Thyroid gland (tissue), 4 donors: ENCODE results near the gene ASB15.

ENCODE experiments used
- CTCF ChIP-seq, 6 experiments: fragments of 200-600 bp in 3 of 6; fragments of 450-650 bp in 3 of 6; sonication (generic) in 3 of 6; IDR thresholded peaks; one replicate each; pipeline ENCODE4 v1.5.1; 2016 to 2019; ENCODE audit warnings: antibody characterized with exemption in 6 of 6, mild to moderate bottlenecking in 2 of 6, inconsistent platforms in 1 of 6, moderate library complexity in 1 of 6
- POLR2A ChIP-seq, 2 donors: fragments of 450-650 bp; IDR thresholded peaks; one replicate each; pipeline ENCODE4 v1.6.1; 2017; ENCODE audit warnings: antibody characterized with exemption in 2 of 2, mild to moderate bottlenecking in 2 of 2, moderate library complexity in 1 of 2

DNA sequence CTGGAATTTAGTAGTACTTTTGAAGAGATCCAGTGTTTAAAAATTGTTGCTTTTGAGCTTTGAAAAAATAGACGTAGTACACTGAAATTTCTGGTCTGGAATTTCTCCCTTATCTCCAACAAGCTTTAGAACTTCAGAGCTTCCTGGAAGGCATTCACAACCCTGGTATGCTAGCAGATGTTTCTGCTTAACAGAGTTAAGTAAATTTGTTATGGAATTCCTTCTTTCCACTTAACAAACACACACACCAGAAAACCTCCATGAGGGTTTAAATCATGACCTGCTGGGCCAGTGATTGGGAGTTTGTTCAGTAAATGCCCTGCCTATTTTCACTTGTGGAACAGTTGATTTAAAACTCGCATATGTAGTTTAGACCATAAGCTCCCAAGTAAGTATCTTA lies 13.7 kb downstream of the ASB15 start:
- TF ChIP-seq CTCF (IDR thresholded peaks at IDR 0.05) (no peak), POLR2A (IDR thresholded peaks at IDR 0.05) (no peak)
